Prostate gland (tissue), 2 donors: ENCODE results near the gene ZBTB21.

Experiments used
- CTCF ChIP-seq, 4 experiments: fragments of 200-600 bp in 2 of 4; fragments of 450-650 bp in 2 of 4; sonication (generic) in 2 of 4; IDR thresholded peaks; 1 replicate in 3 of 4; 2 replicates in 1 of 4; pipeline ENCODE4 v1.5.1; 2016 to 2019; ENCODE audit warnings: antibody characterized with exemption in 4 of 4, mild to moderate bottlenecking in 2 of 4, moderate library complexity in 2 of 4
- POLR2AphosphoS5 ChIP-seq: sonication (generic); formaldehyde crosslinking; IDR thresholded peaks from one replicate; pipeline ENCODE4 v1.6.1; 2017; ENCODE audit warnings: antibody characterized with exemption

- TF ChIP-seq CTCF (IDR thresholded peaks at IDR 0.05), result no peak
- TF ChIP-seq POLR2AphosphoS5, result no peak
Measured at GRCh38 chr21:41964171-41964570, 46.0 kb downstream of the ZBTB21 start.
